Right renal pelvis (tissue), 4 donors: ENCODE data around the gene LTB. TPM values are rescaled to one million over a fixed set of nuclear protein-coding genes. Genes with fewer than 3 reads are reported as not detected.

Experiments
- DNase-seq, 4 donors: peaks; one replicate each; pipeline ENCODE4 v3.0.0-alpha.2; 2013; ENCODE audit warnings: low read depth in 4 of 4, low spot score in 3 of 4, missing footprints in 1 of 4
- polyA plus RNA-seq, 4 donors: library from polyadenylated mRNA; unstranded; fragments of 120-200 nt; gene quantifications; one replicate each; pipeline ENCODE4 v1.2.1, GENCODE V29; 2013; ENCODE audit not compliant: insufficient read length in 4 of 4

Gene LTB
- 1 to 10 TPM; 1.0 to 2.3 (median 1.2) TPM for polyA plus RNA-seq

- DNase-seq = no peak
These were observed at the start of gene LTB for GRCh38 chr6:31582230-31582643. LTB (minus strand) TSS chr6:31582424; CDS start chr6:31582417, 7 bp downstream.

DNA sequence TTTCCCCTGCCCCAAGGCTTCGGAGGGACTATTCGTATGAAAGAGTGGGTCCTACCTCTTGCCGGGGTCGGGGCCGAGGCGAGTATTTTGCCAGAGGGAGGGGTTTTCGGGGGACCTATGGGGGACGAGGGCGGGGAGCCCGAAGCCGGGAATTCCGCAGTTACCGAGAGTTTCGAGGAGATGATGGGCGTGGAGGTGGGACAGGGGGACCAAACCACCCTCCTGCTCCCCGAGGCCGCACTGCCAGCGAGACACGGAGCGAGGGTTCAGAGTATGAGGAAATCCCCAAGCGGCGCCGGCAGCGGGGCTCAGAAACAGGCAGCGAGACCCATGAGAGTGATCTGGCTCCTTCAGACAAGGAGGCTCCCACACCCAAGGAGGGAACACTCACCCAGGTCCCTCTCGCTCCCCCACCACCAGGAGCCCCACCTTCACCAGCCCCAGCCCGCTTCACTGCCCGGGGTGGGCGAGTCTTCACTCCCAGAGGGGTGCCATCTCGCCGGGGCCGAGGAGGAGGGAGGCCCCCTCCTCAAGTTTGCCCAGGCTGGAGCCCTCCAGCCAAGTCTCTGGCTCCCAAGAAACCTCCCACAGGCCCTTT, 49.6 kb upstream of the LTB start:
- DNase-seq = no peak

GRCh38 chr6:31631209-31631608, 49.0 kb upstream of the LTB start:
- no peak for DNase-seq

DNA sequence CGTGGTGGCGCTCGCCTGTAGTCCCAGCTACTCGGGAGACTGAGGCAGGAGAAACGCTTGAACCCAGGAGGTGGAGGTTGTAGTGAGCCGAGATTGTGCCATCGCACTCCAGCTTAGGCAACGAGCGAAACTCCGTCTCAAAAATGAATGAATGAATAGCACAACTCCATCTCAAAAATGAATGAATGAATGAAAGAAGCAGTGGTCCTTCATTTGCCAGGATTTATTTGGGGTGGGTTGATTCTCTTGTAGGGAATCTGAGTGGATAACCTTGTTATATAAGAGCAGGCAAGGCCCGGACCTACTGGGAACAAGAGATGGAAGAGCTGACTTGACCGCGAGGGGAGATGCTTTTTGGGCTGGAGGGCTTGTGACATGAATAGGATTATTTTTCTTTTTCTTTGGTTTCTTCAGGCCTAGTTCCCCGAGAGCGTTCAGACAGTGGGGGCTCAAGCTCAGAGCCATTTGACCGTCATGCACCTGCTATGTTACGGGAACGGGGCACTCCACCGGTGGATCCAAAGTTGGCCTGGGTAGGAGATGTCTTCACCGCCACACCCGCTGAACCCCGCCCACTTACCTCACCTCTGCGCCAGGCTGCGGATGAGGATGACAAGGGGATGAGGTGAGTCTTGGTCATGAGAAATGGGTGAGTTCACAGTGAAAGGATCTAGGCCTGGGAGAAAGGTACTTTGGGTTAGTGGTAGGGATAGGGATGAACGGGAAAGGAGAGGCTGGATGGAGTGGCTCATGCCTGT, 48.1 kb upstream of the LTB start:
- no peak for DNase-seq

- no peak for DNase-seq
These were observed 46.8 kb upstream of the LTB start for GRCh38 chr6:31629014-31629413.

- DNase-seq = no peak
These were observed 45.6 kb upstream of the LTB start for GRCh38 chr6:31627690-31628287.

DNA sequence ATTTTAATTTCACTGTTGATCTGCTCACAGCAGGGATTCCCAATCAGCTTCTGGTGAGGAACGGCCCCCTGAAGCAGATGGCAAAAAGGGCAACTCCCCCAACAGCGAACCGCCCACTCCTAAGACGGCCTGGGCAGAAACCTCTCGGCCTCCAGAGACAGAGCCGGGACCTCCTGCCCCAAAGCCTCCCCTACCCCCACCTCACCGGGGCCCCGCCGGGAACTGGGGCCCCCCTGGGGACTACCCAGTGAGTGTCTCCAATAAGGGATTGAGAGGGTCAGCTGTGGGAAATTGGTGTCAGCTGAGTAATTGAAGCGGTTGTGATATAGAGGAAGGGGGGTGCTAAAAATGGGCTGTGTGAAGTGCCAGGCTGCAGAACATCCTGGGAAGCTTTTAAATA, 44.7 kb upstream of the LTB start:
- DNase-seq = no peak

GRCh38 chr6:31624070-31624469, 41.8 kb upstream of the LTB start:
- no peak for DNase-seq

DNA sequence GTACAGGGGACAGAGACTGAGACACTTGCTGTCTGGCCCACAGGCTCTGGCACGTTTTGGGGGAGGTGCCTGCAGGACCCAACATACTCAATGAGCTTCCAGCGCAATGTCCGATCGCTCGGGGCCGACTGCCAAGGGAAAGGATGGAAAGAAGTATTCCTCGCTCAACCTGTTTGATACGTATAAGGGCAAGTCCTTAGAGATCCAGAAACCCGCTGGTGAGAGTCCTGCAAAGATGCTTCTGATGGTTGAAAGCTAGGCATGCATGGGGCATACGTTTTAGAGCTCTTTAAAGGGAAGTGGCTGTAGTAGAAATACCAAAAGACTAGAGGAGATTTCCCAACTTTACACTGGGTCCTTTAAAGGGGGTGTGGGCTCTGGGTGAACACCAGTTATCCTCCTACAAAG, 40.5 kb upstream of the LTB start:
- no peak for DNase-seq

GRCh38 chr6:31621991-31622390, 39.8 kb upstream of the LTB start:
- DNase-seq = no peak

DNA sequence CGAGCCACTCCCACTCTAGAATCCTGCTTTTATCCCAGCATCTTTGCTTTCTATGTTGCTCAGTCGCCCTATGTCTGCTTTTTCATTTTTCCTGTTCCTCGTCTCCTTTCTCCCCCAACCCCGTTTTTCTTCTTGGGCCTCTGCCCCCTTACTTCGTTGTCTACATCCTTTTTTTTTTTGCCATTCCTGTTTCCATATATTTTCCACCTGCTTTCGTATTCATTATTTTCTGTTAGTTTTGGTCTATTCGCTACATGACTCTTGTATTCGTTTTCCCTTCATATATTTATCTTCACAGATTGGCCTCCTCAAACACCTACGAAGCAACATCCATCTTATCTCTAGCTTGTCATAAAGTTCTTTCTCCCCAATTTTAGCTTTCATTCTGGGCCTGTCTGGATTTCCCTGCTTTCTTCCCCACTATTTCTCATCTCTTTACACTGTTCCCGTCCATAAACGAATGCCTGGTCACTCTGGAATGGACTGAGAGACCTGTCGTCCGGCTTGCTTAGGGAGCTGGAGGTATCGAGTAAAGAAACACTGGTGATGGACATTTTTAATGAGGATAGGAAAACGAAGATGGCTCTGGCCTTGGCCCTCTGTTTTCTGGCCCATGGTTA, 39.2 kb upstream of the LTB start:
- no peak for DNase-seq

DNA sequence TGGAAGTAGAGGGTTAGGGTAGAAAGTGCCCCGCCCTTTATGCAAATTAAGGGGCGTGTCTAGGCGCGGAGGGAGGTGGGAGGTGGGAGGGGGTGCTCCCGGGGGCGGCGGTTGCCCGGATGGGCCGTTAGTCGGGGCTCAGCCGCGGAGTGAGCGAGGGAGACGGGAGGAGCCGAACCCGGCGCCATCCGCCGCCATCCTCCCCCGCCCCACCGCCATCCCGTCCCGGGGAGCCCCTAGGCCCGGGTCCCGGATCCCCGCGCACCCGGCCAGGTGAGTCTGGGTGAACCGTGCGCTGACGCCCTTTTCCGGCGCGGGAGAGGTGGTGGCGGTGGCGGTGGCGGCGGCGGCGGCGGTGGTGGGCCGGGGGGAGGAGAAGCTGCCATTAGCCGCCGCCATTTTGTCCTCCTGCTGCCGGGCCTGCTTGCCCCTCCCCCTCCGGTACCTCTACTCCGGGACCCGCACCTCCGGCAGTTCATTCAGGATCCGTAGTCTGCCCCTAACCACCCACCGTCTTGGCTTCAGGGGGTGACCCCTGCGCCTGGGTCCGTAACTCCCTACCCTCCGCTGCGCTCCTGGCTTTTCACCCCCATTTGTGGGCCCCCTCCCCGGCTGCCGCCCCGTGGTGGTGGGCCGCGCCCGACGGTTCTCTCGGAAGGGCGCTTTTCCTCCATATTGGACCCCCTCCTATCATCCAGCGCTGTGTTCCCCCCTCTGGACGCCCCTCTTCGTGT, 38.5 kb upstream of the LTB start, which contains the start of gene PRRC2A:
Gene PRRC2A, plus strand, starts transcription at position 130 of the 734 bp plus-strand sequence. CDS start 2,075 bp downstream, outside the sequence.
- peak in 3 of 4 donors; percentile 44 to 97 (median 65) for DNase-seq

DNA sequence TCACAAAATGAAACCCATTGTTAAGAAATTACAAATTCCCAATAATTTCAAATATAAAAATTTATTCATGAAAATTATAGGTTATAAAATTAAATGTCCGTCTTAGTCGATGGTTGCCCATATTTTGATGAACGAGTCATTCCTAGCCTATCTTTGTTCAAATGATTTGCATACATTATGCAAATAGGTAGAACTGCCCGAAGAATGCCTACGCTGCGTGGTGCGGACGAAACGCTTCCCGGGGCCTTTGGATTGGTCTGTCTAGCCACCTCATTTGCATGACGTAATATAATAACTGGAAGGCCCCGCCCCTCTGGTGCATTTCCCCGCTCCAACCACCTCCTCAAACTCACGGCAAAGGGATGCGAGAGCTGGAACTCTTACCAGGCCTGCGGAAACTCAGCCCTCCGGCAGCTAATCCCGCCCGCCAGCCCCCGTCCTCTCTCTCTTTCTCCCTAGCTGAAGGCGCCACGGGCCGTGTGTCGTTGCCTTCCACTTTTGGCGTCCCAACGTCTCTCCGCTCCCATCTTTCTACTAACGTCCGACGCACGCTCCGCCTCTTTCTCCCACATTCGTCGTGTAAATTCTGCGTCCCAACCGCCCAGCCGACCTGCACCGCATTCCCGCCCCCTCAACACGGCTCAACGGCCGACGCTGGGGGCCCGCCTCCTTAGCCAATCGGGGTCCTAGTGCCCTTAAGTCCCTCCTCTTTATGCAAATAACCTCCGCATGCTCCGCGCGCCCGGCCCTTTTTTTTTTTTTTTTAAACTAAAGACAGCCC, 37.8 kb upstream of the LTB start:
- DNase-seq = peak; percentile 93 to 98 (median 96)

DNA sequence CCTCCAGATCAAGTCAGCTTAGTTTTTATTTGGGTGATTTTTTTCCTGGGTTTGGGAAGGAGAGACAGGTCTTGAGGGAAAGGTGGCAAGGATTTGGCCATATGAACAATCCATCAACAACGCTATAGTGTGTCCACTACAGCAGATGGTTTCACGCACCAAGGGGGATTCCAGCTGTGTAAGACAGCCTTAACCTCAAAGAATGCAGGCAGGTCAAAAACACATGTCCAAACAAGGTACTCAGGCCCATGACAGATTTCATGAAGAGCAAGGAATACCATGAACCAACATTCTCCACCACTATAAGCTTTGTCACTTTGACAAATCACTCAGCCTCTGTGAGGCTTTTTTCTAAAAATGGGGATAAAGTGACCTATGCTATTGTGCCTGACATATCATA, 34.8 kb upstream of the LTB start:
- DNase-seq = no peak

DNA sequence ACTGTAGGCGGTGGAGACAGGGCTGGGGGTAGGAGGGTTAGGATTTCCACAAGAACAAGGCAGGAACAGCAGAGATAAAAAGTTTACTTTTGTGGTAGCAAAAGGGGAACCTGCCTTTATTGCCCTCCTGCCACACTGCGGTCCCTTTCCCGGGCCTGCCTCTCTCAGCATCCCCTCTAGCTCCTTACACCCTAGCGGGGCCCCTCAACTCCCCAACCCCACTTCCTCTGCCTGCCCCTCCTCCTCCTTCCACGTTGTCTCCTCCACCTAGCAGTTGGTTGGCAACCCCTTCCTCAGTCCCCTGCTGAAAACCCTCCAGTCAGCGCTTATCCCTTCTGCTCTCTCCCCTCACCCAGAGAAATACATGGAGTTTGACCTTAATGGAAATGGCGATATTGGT, 33.5 kb upstream of the LTB start:
- DNase-seq = no peak

- no peak for DNase-seq
These were observed 32.7 kb upstream of the LTB start, which contains the start of gene AIF1 for GRCh38 chr6:31614684-31615578. AIF1 (plus strand) TSS chr6:31615234; CDS start chr6:31615330, 96 bp downstream.

DNA sequence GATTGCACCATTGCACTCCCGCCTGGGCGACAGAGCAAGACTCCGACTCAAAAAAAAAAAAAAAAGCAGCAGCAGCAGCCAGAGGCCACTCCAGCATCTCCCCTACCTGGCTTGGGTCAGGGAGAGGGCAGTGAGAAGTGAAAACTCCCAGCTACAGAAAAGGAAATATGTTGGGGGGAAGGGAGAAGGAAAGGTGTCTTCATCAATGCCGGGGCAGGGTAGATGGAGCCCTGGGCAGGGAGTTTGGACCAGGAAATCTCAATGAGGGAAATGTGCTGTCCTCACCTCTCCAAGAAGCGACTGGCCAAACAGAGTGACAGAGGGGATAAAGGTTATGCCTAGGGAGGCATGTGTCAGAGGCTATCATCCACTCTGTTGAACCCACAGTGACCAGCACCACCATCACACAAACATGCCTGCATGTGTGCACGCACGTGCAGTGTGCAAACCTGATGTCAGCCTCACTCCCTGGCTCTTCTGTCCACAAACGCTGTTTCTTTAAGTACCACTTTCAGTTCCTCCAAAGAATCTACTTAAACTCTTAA, 31.9 kb upstream of the LTB start:
- DNase-seq = no peak

GRCh38 chr6:31610968-31611367, 28.7 kb upstream of the LTB start:
- DNase-seq = no peak
